ENCODE data around the gene CRYBG1. TPM values are rescaled to one million over a fixed set of nuclear protein-coding genes. Genes with fewer than 3 reads are reported as not detected.

CRYBG1 gene
- total RNA-seq, 1 donor from 2014 or later = 2.2 TPM

- no peak for DNase-seq (ENCODE audit: low read depth)
These were observed 59.5 kb downstream of the CRYBG1 start for GRCh38 chr6:106419900-106420613.

GRCh38 chr6:106421496-106421895, 61.0 kb downstream of the CRYBG1 start:
- no peak for DNase-seq (ENCODE audit: low read depth)

DNA sequence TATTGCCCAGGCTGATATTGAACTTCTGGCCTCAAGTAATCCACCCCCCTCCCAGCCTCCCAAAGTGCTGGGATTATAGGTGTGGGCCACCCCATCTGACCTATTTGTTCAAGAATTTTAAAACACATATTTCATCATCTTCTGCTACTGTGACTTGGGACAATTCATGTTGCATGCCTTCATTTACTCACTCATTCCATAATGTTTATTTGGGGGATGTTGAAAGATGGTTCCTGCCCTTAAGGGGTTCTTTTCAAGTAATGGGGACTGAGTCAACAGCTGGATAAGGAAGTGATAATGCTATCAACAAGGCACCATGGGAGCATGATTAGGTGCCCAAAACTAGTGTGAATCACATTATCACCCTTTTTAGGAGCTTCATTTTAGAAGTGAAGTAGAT, 62.0 kb downstream of the CRYBG1 start:
- DNase-seq (ENCODE audit: low read depth) = no peak

DNA sequence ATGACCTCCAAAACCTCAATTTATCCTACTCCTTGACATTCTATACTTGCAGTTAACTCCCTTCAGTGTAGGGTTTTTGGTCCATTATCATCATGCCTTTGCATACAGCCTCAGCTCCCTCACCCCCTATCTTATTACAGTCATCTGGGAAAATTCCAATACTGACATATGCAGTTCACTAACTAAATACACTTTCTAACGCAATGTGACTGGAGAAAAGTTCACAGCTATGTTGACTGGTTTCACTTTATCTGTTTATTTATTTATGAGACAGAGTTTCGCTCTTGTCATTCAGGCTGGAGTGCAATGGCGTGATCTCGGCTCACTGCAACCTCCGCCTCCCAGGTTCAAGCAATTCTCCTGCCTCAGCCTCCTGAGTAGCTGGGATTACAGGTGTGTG, 64.9 kb downstream of the CRYBG1 start:
- no peak for DNase-seq (ENCODE audit: low read depth)

- DNase-seq (ENCODE audit: low read depth) = no peak
These were observed 65.9 kb downstream of the CRYBG1 start for GRCh38 chr6:106426250-106426970.

GRCh38 chr6:106430466-106430865, 69.9 kb downstream of the CRYBG1 start:
- DNase-seq (ENCODE audit: low read depth) = no peak

GRCh38 chr6:106431405-106431804, 70.9 kb downstream of the CRYBG1 start:
- no peak for DNase-seq (ENCODE audit: low read depth)

DNA sequence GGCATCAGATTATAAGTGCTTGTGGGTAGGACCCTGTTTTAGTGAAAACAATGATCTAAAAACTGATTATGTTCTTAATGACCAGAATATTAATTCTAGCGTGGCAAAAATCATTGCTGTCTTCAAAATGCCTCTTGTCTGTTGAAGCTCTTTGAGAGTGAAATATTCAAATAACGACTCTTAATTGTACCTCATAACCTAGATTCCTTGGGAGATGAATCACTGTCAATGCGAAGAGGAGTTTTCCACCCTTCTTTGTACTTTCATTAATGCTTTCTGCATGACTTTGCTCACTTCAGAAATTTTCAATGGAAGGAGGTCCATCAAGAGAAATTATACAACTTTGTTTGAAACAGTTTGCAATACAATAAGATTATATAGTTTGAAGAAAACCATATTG, 71.5 kb downstream of the CRYBG1 start:
- no peak for DNase-seq (ENCODE audit: low read depth)

GRCh38 chr6:106434530-106434929, 74.0 kb downstream of the CRYBG1 start:
- no peak for DNase-seq (ENCODE audit: low read depth)

GRCh38 chr6:106439459-106439858, 78.9 kb downstream of the CRYBG1 start:
- DNase-seq (ENCODE audit: low read depth) = peak; percentile 25

DNA sequence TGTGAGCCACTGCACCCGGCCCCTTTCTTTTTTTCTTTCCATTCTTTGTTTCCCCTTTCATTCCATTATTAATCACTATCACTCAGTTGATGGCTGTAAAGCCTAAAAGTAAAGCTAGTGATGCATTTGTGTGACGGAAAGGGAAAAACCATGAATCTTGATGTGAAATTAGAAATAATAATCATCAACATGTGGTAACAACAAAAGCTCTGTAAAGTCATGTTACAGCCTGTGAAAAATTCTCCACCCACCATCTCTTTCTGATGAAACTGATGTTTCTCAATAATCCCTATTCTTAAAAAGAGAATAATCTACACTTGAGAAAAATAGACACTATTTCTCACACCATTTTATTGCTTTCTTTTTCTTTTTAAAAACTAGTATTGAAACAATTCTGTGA, 80.0 kb downstream of the CRYBG1 start:
- DNase-seq (ENCODE audit: low read depth) = no peak

GRCh38 chr6:106442395-106442794, 81.9 kb downstream of the CRYBG1 start:
- no peak for DNase-seq (ENCODE audit: low read depth)

- peak; percentile 66 for DNase-seq (ENCODE audit: low read depth)
These were observed 84.4 kb downstream of the CRYBG1 start for GRCh38 chr6:106444777-106445507.

DNA sequence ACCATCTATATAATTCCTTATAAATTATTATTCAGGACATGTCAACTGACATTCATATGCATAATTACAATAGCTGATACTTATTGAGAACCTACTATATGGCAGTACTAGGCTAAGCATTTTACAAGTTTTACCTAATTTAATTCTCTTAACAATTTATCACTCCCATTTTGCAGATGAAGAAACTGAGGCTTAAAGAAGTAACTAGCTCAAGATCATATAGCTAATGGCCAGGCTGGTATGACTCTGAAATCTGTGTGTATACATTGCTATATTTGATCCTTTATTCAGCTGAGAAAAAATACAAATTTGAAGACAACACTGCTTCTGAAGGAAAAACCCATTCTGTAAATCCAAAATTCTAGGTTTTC, 85.0 kb downstream of the CRYBG1 start:
- no peak for DNase-seq (ENCODE audit: low read depth)

DNA sequence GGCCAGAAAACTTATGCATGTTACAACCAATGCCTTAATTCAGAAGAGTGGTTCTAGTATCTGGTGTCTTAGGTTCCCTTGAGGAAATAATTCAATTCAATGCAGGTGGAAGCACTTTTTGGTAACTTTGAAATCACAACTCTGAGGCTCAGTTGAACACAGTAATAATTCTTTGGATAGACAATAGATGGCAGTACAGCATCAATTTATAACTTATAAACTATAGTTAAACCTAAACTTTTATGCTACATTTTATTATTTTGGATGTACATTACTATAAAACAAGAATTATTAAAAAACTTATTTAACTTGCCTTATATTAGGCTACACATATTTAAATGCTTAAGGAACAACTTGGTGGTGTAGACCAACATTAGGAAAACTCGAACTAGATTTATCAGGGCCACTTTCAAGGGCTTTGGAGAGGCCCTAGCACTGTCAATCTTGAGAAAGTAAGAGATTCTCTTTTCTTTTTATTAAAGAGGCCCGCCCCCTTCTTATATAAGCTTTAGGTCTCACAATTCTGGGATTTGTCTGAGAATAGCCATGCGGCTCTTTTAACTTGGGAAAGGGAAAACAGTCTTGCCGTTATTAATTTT, 85.9 kb downstream of the CRYBG1 start:
- DNase-seq (ENCODE audit: low read depth) = no peak

- no peak for DNase-seq (ENCODE audit: low read depth)
These were observed 86.5 kb downstream of the CRYBG1 start for GRCh38 chr6:106446983-106447382.

DNA sequence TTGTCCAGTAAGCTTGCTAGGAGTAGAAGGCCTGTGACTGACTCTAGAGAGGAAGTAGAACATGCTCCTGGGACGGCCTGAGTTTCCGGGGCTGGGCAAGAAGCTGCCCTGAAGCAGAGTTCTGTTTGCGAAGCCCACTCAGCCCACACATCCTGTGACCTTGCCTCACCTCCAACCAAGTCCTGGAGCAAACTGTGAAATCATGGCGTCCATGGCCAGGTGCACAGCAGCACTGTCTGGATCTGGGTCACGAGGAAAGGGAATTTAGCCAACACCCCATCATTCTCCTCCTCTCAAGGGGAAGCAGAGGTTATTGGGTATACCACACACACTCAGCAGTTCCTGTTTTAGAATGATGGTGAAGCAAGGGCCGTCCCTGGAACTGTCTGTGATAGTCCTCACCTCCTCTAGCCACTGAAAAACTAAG, 87.5 kb downstream of the CRYBG1 start:
- no peak for DNase-seq (ENCODE audit: low read depth)

DNA sequence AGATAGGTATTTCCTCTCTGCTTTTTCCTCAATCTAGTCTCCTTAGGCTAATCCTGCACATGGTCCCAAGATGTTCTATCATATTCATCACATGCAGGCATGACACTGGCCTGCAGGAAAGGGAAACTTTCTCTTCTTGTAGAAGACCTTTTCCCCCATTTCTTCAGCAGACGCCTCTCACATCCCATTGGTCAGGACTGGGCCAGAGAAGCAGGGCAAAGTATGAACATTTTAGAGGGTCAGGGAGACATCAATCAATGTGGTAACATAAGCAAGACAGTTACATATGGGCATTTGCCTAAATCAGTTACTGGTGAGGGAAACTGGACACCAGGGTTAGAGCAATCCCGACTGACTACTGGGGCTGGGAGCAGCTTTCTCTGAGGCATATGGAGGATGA, 90.1 kb downstream of the CRYBG1 start:
- DNase-seq (ENCODE audit: low read depth) = no peak

DNA sequence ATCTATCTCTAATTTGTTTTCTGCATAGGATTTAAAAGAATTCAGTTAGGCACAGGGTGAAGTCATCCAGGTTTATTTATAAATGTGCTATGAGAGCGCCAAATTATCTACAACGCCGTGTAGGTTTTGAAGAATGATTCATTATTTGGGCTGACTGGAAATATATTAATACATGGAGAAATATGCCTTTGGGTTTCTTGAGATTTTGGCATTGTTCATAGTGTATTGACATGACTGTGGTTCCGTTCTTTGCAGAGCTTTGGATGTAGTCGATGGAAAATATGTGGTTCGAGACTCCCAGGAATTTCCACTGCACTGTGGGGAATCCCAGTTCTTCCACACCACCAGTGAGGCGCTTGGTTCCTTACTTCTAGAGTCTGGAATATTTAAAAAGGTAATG, 90.9 kb downstream of the CRYBG1 start:
- DNase-seq (ENCODE audit: low read depth) = no peak

DNA sequence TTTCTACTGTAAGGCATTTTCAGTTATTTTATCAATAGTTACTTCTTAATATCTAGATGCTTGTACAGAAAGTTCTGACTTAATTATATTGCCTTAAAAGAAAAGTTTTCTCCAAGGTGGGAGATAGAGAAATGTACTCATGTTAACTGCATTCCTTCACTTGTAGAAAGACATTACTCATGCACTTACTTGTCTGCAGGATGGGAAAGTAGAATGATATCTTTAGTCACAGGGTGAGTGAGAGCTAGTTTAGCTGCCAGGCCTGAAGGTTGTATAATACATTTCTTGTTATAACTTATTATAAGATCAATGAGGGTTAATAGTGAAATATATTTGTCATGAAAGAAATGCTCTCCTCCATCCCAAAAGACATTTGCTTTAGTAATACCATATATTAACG, 92.1 kb downstream of the CRYBG1 start:
- no peak for DNase-seq (ENCODE audit: low read depth)

DNA sequence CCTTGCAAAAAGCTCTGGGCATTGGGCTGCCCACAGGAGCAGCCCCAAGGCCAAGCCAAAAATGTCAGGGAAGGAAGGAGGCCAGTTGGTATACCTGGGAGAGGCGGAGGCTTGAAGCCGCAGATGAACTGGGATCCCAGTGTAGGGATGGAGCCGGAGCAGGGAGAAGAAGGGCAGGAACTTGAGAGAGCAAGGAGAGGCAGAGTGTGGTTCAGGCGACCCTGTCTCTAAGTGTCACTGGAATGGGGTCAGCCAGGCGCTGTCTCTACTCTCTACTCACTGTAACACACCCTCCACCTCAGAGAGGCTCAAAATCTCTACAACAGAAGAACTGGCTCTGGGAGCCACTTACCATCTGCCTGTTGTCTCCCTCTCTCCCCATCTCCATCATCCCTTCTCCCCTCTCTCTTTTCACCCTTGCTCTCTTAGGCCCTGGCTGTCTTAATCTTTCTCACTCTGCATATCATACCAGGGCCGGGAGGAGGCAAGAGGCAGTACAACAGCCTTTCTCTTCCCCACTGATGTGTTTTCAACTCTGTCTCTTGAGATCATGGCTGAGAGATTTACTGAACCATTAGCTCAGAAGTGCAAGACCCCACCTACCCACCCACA, 93.3 kb downstream of the CRYBG1 start:
- no peak for DNase-seq (ENCODE audit: low read depth)

Measured in myocyte (in vitro differentiated cells).